Left ventricle myocardium superior (tissue), 1 donor: Measurements from ENCODE around the gene MARK3. TPM values are rescaled to one million over a fixed set of nuclear protein-coding genes. Genes with fewer than 3 reads are reported as not detected.
A peak's percentile ranks its signal among the peaks of the same experiment; 100 is the strongest.

ENCODE experiments used
- ATAC-seq: fragments of 200-7000 bp; cut with Tn5 transposase; one replicate; pipeline ENCODE4 v1.9.1; 2020; ENCODE audit warnings: mild to moderate bottlenecking, moderate library complexity
- DNase-seq: peaks from one replicate; pipeline ENCODE4 v3.0.0-alpha.2; 2020
- intact Hi-C: fragments of 100-400 bp; cut with micrococcal nuclease; formaldehyde crosslinking; loops from one replicate; pipeline ENCODE4 v1.11.0; 2022
- total RNA-seq: library from RNA; stranded (reverse); fragmentation: NEBNext Ultra II Directional; extraction: Animal tissue kit (Norgen Biotek cat#: 25700); gene quantifications from one replicate; pipeline ENCODE4 v1.2.1, GENCODE V29; 2021
- donor health status: DM: no; HTN: yes; CAD: no; lungs with severe emphysema.

The MARK3 gene
- total RNA-seq, 1 donor from 2014 or later: 127 TPM

GRCh38 chr14:103550451-103551337, 165.5 kb downstream of the MARK3 start:
- intact Hi-C loops: no loop called here
- ATAC-seq: peak; percentile 14
- DNase-seq: peak; percentile 66

DNA sequence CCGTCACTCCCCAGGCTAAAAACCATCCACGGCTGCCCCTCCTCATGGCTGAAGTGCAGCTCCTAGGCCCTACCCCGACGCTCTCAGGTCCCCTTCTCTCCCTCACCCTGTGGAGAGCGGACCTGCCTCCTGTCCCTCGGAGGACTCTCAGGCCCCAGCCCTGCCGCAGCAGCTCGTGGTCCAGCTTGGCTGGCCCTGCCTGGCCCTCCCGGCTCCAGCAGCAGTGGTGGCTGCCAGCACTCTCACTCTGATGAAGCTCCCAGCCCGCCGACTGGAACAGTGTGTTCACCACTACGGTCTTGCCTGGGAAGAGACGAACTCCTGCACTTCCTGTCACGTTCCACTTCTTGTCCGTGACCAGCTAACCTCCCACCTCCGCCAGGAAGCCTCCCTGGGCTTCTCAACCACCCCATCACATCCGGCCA, 166.1 kb downstream of the MARK3 start:
- peak; percentile 88 for DNase-seq
- intact Hi-C loops: no loop called here
- peak; percentile 70 for ATAC-seq

DNA sequence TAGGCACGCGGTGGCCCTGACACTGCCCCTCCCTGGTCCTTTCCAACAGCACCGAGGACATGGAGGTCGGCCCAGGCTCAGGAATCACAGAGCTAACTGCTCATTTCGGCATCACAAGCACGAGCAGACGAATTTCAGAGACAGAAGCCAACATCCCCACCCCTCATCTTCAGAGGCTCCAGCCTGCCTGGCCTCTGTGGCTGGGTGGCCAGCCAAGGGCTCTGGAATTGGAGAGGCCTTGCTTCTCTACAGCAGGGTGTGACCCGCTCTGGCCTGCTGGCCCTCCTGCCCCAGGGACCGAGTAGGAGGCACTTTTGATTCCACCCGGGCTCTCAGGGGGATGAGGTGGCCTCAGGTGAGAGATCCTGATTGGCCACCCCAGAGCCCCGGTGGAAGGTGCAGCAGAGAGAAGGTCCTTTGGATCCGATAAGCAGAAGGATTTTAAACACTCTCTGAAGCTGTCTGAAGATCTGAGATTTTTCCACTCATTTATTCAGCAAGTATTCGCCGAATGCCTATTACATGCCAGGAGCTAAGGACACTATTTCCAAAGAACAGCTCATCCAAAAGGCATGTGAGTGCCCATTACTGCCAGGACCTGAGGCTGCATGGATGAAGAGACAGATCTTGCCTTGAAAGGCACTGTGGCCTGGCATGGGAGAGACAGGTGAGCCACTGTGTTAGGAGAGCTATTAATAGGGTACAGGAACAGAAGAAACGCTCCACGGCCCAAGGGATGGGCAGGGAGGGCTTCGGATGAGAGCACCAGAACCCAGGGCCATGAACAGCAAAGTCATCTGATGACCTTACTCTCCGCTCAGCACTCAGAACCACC, 167.0 kb downstream of the MARK3 start:
- intact Hi-C loops: no loop called here
- ATAC-seq (peak; percentile 57), DNase-seq (peak; percentile 80)

GRCh38 chr14:103552846-103553210, 167.6 kb downstream of the MARK3 start:
- DNase-seq (no peak), ATAC-seq (no peak)
- intact Hi-C loops: no loop called here

Other genes starting within 250 kb of the MARK3 start
- 240 TPM for gene EIF5, start 51.2 kb upstream of the MARK3 start, total RNA-seq
- 533 TPM for gene CKB, start 137.4 kb downstream of the MARK3 start, total RNA-seq
- gene TRMT61A, start 143.8 kb downstream of the MARK3 start, total RNA-seq: 5.5 TPM
- 16.4 TPM for gene BAG5, start 177.2 kb downstream of the MARK3 start, total RNA-seq
- gene COA8, start 177.5 kb downstream of the MARK3 start, total RNA-seq: 56.2 TPM
- gene KLC1, start 243.8 kb downstream of the MARK3 start, total RNA-seq: 146 TPM